Cortex of kidney (tissue), 1 donor: ENCODE data around the gene ZNF33B.
"Not testable (repeated sequence)": the region's sequence is repeated elsewhere in the genome, so short reads cannot be mapped to it uniquely, and the experiment has no call there.

Experiments used
- DNase-seq: peaks from one replicate; lab custom pipeline; 2025; lab: John Stamatoyannopoulos, UW

ZNF33B gene

GRCh38 chr10:42638055-42638820 is at the start of gene ZNF33B:
TSS of gene ZNF33B (minus strand) at chr10:42638570. CDS start at chr10:42636928, 1,642 bp downstream.
- DNase-seq: peak; percentile 80

GRCh38 chr10:42684517-42684916 is 46.1 kb upstream of the ZNF33B start:
- no peak for DNase-seq

- DNase-seq: no peak
Observed at GRCh38 chr10:42680267-42680666, 41.9 kb upstream of the ZNF33B start.

GRCh38 chr10:42665181-42665979 is 27.0 kb upstream of the ZNF33B start:
- not testable (repeated sequence) for DNase-seq

GRCh38 chr10:42654419-42654818 is 16.0 kb upstream of the ZNF33B start:
- DNase-seq: no peak

GRCh38 chr10:42652858-42653257 is 14.5 kb upstream of the ZNF33B start:
- no peak for DNase-seq

GRCh38 chr10:42650374-42650773 is 12.0 kb upstream of the ZNF33B start:
- DNase-seq: no peak

- DNase-seq: no peak
Observed at GRCh38 chr10:42648512-42648911, 10.1 kb upstream of the ZNF33B start.

- no peak for DNase-seq
Observed at GRCh38 chr10:42646687-42647640, 8.6 kb upstream of the ZNF33B start.

- no peak for DNase-seq
Observed at GRCh38 chr10:42646214-42646613, 7.8 kb upstream of the ZNF33B start.

- no peak for DNase-seq
Observed at GRCh38 chr10:42645516-42645915, 7.1 kb upstream of the ZNF33B start.

- no peak for DNase-seq
Observed at GRCh38 chr10:42645103-42645502, 6.7 kb upstream of the ZNF33B start.

- no peak for DNase-seq
Observed at GRCh38 chr10:42640610-42641229, 2.4 kb upstream of the ZNF33B start.

- DNase-seq: no peak
Observed at GRCh38 chr10:42638821-42639270, 476 bp upstream of the ZNF33B start.

GRCh38 chr10:42637648-42638054 is 719 bp downstream of the ZNF33B start:
- no peak for DNase-seq

GRCh38 chr10:42637142-42637541 is 1.2 kb downstream of the ZNF33B start:
- no peak for DNase-seq

GRCh38 chr10:42635098-42635497 is 3.3 kb downstream of the ZNF33B start:
- no peak for DNase-seq

- DNase-seq: no peak
Observed at GRCh38 chr10:42632564-42632963, 5.8 kb downstream of the ZNF33B start.

GRCh38 chr10:42630537-42631134 is 7.7 kb downstream of the ZNF33B start:
- no peak for DNase-seq

GRCh38 chr10:42623929-42624328 is 14.4 kb downstream of the ZNF33B start:
- no peak for DNase-seq

GRCh38 chr10:42618424-42618823 is 19.9 kb downstream of the ZNF33B start:
- DNase-seq: no peak
